ENCODE data around the gene NUAK1.

Gene NUAK1

DNA sequence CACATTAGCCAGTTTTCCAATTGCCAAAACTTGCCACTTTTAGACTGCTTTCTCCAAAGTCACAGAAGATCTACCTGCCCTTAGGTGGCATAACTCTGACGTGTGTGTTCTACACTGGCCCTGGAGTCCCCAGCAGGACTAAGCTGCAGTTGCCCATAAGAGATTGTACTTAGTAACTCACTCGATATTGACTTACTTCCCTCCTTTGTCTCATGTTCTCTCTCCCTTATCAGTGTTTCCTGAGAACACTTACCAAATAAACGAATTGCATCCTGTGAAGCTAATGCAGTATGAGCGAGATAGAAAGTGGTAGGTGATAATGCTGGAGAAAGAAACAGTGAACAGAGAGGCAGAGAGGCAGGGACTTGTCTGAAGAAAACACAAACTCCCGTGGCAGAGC, 117.2 kb downstream of the NUAK1 start:
- H2BK5ac ChIP-seq (ENCODE audit: low read length), result no peak overlapping the region
- no peaks in the 10 kb centered on the region for H3K27me3 ChIP-seq (ENCODE audit: control insufficient read depth in 3 of 3, insufficient read depth in 3 of 3, low read depth in 1 of 3, low read length in 3 of 3)
- no peak overlapping the region for H3K18ac ChIP-seq (ENCODE audit: low read length)
- no peak overlapping the region for H3K4ac ChIP-seq (ENCODE audit: low read length)
- H2AFZ ChIP-seq (ENCODE audit: low read length), result no peak overlapping the region
- no peak overlapping the region for H2BK15ac ChIP-seq (ENCODE audit: low read length)
- peaks cover 6 to 23% of the 10 kb centered on the region in 2 donors for H3K9me3 ChIP-seq (replicated peaks in 1 of 2; ENCODE audit: control insufficient read depth in 2 of 2, insufficient read depth in 1 of 2, low read depth in 1 of 2, low read length in 2 of 2)
- H3K4me2 ChIP-seq (ENCODE audit: insufficient read depth, low read length, poor library complexity, severe bottlenecking), result no peak overlapping the region
- WGBS, 2 donors (ENCODE audit: extremely low coverage in 2 of 2, insufficient read length in 2 of 2, insufficient replicate concordance in 1 of 2), result no CpG with 5 or more reads among the region's 5 CpGs
- H2BK120ac ChIP-seq (ENCODE audit: low read depth, low read length), result no peak overlapping the region
- H2BK12ac ChIP-seq (ENCODE audit: low read length), result no peak overlapping the region
- no peaks in the 10 kb centered on the region for H3K36me3 ChIP-seq (replicated peaks in 1 of 2; ENCODE audit: control insufficient read depth in 2 of 2, insufficient read depth in 2 of 2, low read length in 2 of 2)
- no peak overlapping the region for H4K8ac ChIP-seq (ENCODE audit: low read depth, low read length)
- no peaks in the 10 kb centered on the region for H3K79me1 ChIP-seq (ENCODE audit: low read depth, low read length)
- H2AK5ac ChIP-seq (ENCODE audit: low read depth, low read length), result no peak overlapping the region
- no peak overlapping the region for H3K27ac ChIP-seq (replicated peaks; ENCODE audit: low read length)
- no peak overlapping the region for H4K91ac ChIP-seq (ENCODE audit: low read depth, low read length, poor library complexity)
- H3K4me3 ChIP-seq (ENCODE audit: low read length in 2 of 2), result no peak overlapping the region
- no peak overlapping the region for H3K14ac ChIP-seq (ENCODE audit: low read length)
- no peak overlapping the region for H3K9ac ChIP-seq (ENCODE audit: low read depth, low read length, poor library complexity)
- no peak overlapping the region for H3K23ac ChIP-seq (ENCODE audit: low read depth, low read length, poor library complexity)
- peaks cover 2 to 3% of the 10 kb centered on the region in 2 donors for H3K4me1 ChIP-seq (ENCODE audit: control insufficient read depth in 2 of 2, insufficient read depth in 1 of 2, low read depth in 1 of 2, low read length in 2 of 2)
- no peak for DNase-seq (ENCODE audit: low spot score)

DNA sequence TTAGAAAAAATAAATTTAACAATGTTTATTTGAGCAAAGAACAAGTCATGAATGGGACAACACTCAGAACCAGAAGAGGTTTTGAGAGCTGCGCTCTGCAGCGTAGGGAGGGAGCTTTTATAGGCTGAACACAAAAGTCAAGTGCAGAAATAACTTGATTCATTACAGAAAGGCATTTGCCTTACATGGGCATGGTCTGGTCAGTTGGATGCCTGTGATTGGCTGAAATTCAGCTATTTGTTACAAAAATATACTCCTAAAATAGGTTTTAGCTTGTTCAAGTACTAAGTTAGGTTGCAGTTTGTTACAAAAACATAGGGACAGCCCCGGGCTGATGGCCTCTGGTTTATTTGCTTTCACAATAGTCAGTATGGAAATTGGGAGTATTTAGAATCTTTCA, 118.0 kb downstream of the NUAK1 start:
- Histone ChIP-seq H3K23ac (ENCODE audit: low read depth, low read length, poor library complexity) (no peak overlapping the region), H3K27me3 (ENCODE audit: control insufficient read depth in 3 of 3, insufficient read depth in 3 of 3, low read depth in 1 of 3, low read length in 3 of 3) (no peaks in the 10 kb centered on the region), H3K79me1 (ENCODE audit: low read depth, low read length) (no peaks in the 10 kb centered on the region), H3K14ac (ENCODE audit: low read length) (no peak overlapping the region), H2AK5ac (ENCODE audit: low read depth, low read length) (no peak overlapping the region), H2BK12ac (ENCODE audit: low read length) (no peak overlapping the region), H3K36me3 (replicated peaks in 1 of 2; ENCODE audit: control insufficient read depth in 2 of 2, insufficient read depth in 2 of 2, low read length in 2 of 2) (no peaks in the 10 kb centered on the region), H3K27ac (replicated peaks; ENCODE audit: low read length) (no peak overlapping the region), H3K4me2 (ENCODE audit: insufficient read depth, low read length, poor library complexity, severe bottlenecking) (no peak overlapping the region), H2BK120ac (ENCODE audit: low read depth, low read length) (no peak overlapping the region), H2BK5ac (ENCODE audit: low read length) (no peak overlapping the region), H3K4me3 (ENCODE audit: low read length in 2 of 2) (no peak overlapping the region), H2AFZ (ENCODE audit: low read length) (no peak overlapping the region), H4K91ac (ENCODE audit: low read depth, low read length, poor library complexity) (no peak overlapping the region), H2BK15ac (ENCODE audit: low read length) (no peak overlapping the region), H3K4me1 (ENCODE audit: control insufficient read depth in 2 of 2, insufficient read depth in 1 of 2, low read depth in 1 of 2, low read length in 2 of 2) (peaks cover 2 to 3% of the 10 kb centered on the region in 2 donors), H4K8ac (ENCODE audit: low read depth, low read length) (no peak overlapping the region), H3K9ac (ENCODE audit: low read depth, low read length, poor library complexity) (no peak overlapping the region), H3K9me3 (replicated peaks in 1 of 2; ENCODE audit: control insufficient read depth in 2 of 2, insufficient read depth in 1 of 2, low read depth in 1 of 2, low read length in 2 of 2) (peaks cover 6 to 23% of the 10 kb centered on the region in 2 donors), H3K18ac (ENCODE audit: low read length) (no peak overlapping the region), H3K4ac (ENCODE audit: low read length) (no peak overlapping the region)
- WGBS, 2 donors (ENCODE audit: extremely low coverage in 2 of 2, insufficient read length in 2 of 2, insufficient replicate concordance in 1 of 2), result no CpG with 5 or more reads among the region's 3 CpGs
- DNase-seq (ENCODE audit: low spot score), result no peak

DNA sequence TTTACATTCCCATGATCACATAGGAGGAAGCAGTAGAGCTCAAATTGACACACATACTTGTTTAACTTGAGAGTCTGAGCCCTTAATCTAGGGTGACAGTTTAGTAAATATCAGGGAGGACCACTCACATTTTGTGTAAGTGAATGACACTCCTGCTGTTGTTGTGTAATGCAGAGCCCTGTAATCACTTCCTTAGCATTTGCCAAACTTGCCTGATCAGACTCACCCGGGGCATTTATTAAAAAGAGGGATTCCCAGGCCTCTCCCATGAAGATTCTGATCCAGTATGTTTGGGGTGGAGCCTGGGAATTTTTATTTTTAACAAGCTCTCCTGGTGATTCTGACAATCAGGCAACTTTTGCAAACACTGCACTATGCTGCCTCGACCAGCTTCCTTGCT, 119.6 kb downstream of the NUAK1 start:
- WGBS, 2 donors (ENCODE audit: extremely low coverage in 2 of 2, insufficient read length in 2 of 2, insufficient replicate concordance in 1 of 2), result no CpG with 5 or more reads among the region's 2 CpGs
- Histone ChIP-seq H3K23ac (ENCODE audit: low read depth, low read length, poor library complexity) (no peak overlapping the region), H2AFZ (ENCODE audit: low read length) (no peak overlapping the region), H3K14ac (ENCODE audit: low read length) (no peak overlapping the region), H3K4me2 (ENCODE audit: insufficient read depth, low read length, poor library complexity, severe bottlenecking) (no peak overlapping the region), H3K9me3 (replicated peaks in 1 of 2; ENCODE audit: control insufficient read depth in 2 of 2, insufficient read depth in 1 of 2, low read depth in 1 of 2, low read length in 2 of 2) (peaks cover 6 to 23% of the 10 kb centered on the region in 2 donors), H3K18ac (ENCODE audit: low read length) (no peak overlapping the region), H3K36me3 (replicated peaks in 1 of 2; ENCODE audit: control insufficient read depth in 2 of 2, insufficient read depth in 2 of 2, low read length in 2 of 2) (no peaks in the 10 kb centered on the region), H2AK5ac (ENCODE audit: low read depth, low read length) (no peak overlapping the region), H3K79me1 (ENCODE audit: low read depth, low read length) (no peaks in the 10 kb centered on the region), H3K9ac (ENCODE audit: low read depth, low read length, poor library complexity) (no peak overlapping the region), H3K27ac (replicated peaks; ENCODE audit: low read length) (no peak overlapping the region), H2BK5ac (ENCODE audit: low read length) (no peak overlapping the region), H2BK15ac (ENCODE audit: low read length) (no peak overlapping the region), H2BK120ac (ENCODE audit: low read depth, low read length) (no peak overlapping the region), H3K27me3 (ENCODE audit: control insufficient read depth in 3 of 3, insufficient read depth in 3 of 3, low read depth in 1 of 3, low read length in 3 of 3) (no peaks in the 10 kb centered on the region), H2BK12ac (ENCODE audit: low read length) (no peak overlapping the region), H4K91ac (ENCODE audit: low read depth, low read length, poor library complexity) (no peak overlapping the region), H3K4me3 (ENCODE audit: low read length in 2 of 2) (no peak overlapping the region), H3K4ac (ENCODE audit: low read length) (no peak overlapping the region), H4K8ac (ENCODE audit: low read depth, low read length) (no peak overlapping the region), H3K4me1 (ENCODE audit: control insufficient read depth in 2 of 2, insufficient read depth in 1 of 2, low read depth in 1 of 2, low read length in 2 of 2) (peaks cover 2 to 3% of the 10 kb centered on the region in 2 donors)
- no peak for DNase-seq (ENCODE audit: low spot score)

DNA sequence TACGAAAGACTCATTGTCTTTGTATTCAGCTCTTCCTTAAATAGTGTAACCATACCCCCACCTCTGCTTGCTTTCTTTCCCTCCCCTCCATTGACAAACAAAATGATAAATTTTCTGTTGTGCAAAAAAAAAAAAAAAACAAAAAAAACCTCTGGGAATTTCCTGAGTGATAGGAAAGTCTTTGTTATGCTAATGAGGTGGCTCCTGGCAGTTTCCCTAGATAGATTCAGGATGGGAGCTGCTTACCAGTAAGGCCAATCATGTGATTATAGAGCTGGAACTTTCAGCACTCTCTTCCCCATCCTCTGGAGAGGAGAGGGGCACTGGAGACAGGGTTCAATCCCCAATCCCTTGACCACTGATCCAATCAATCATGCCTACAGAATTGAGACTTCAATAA, 120.5 kb downstream of the NUAK1 start:
- Histone ChIP-seq H3K79me1 (ENCODE audit: low read depth, low read length) (no peaks in the 10 kb centered on the region), H4K8ac (ENCODE audit: low read depth, low read length) (no peak overlapping the region), H3K27me3 (ENCODE audit: control insufficient read depth in 3 of 3, insufficient read depth in 3 of 3, low read depth in 1 of 3, low read length in 3 of 3) (no peaks in the 10 kb centered on the region), H3K4me3 (ENCODE audit: low read length in 2 of 2) (no peak overlapping the region), H2BK12ac (ENCODE audit: low read length) (no peak overlapping the region), H2BK120ac (ENCODE audit: low read depth, low read length) (no peak overlapping the region), H3K4me2 (ENCODE audit: insufficient read depth, low read length, poor library complexity, severe bottlenecking) (no peak overlapping the region), H3K4ac (ENCODE audit: low read length) (no peak overlapping the region), H3K36me3 (replicated peaks in 1 of 2; ENCODE audit: control insufficient read depth in 2 of 2, insufficient read depth in 2 of 2, low read length in 2 of 2) (no peaks in the 10 kb centered on the region), H3K9me3 (replicated peaks in 1 of 2; ENCODE audit: control insufficient read depth in 2 of 2, insufficient read depth in 1 of 2, low read depth in 1 of 2, low read length in 2 of 2) (peaks cover 6 to 23% of the 10 kb centered on the region in 2 donors), H2BK5ac (ENCODE audit: low read length) (no peak overlapping the region), H3K27ac (replicated peaks; ENCODE audit: low read length) (no peak overlapping the region), H3K23ac (ENCODE audit: low read depth, low read length, poor library complexity) (no peak overlapping the region), H2AFZ (ENCODE audit: low read length) (no peak overlapping the region), H3K14ac (ENCODE audit: low read length) (no peak overlapping the region), H4K91ac (ENCODE audit: low read depth, low read length, poor library complexity) (no peak overlapping the region), H3K4me1 (ENCODE audit: control insufficient read depth in 2 of 2, insufficient read depth in 1 of 2, low read depth in 1 of 2, low read length in 2 of 2) (peaks cover 0 to 3% of the 10 kb centered on the region in 2 donors), H2BK15ac (ENCODE audit: low read length) (no peak overlapping the region), H2AK5ac (ENCODE audit: low read depth, low read length) (no peak overlapping the region), H3K18ac (ENCODE audit: low read length) (no peak overlapping the region), H3K9ac (ENCODE audit: low read depth, low read length, poor library complexity) (no peak overlapping the region)
- DNase-seq (ENCODE audit: low spot score), result no peak
- no CpG with 5 or more reads among the region's 1 CpG for WGBS, 2 donors (ENCODE audit: extremely low coverage in 2 of 2, insufficient read length in 2 of 2, insufficient replicate concordance in 1 of 2)

Measured in neuronal stem cell (in vitro differentiated cells).